ENCODE results near the gene RDH8. TPM values are rescaled to one million over a fixed set of nuclear protein-coding genes. Genes with fewer than 3 reads are reported as not detected.

The RDH8 gene
- total RNA-seq, 1 donor from 2014 or later: not detected

GRCh38 chr19:10052602-10053360 lies 39.5 kb downstream of the RDH8 start:
- DNase-seq (no peak), ATAC-seq (no peak)
- no peak for TF ChIP-seq CTCF (IDR thresholded peaks at IDR 0.05)
- no peaks in the 10 kb centered on the region for H3K27me3 ChIP-seq
- no peak overlapping the region for H3K27ac ChIP-seq
- H3K9me3 ChIP-seq: no peaks in the 10 kb centered on the region
- intact Hi-C loops (cut with DNase I): no loop called here
- no peaks in the 10 kb centered on the region for H3K4me1 ChIP-seq
- H3K36me3 ChIP-seq: no peaks in the 10 kb centered on the region
- H3K4me3 ChIP-seq: no peak overlapping the region

- intact Hi-C loops (cut with DNase I): no loop called here
- Histone ChIP-seq H3K36me3 (no peaks in the 10 kb centered on the region), H3K4me3 (no peak overlapping the region), H3K9me3 (no peaks in the 10 kb centered on the region), H3K27ac (no peak overlapping the region), H3K4me1 (no peaks in the 10 kb centered on the region), H3K27me3 (peaks cover 4% of the 10 kb centered on the region)
- ATAC-seq (no peak), DNase-seq (no peak)
- no peak for TF ChIP-seq CTCF (IDR thresholded peaks at IDR 0.05)
Observed at GRCh38 chr19:10061717-10062310, 48.5 kb downstream of the RDH8 start.

GRCh38 chr19:10068205-10068604 lies 54.9 kb downstream of the RDH8 start:
- ATAC-seq (no peak), DNase-seq (no peak)
- intact Hi-C loops (cut with DNase I): no loop called here
- H3K27me3 ChIP-seq: no peaks in the 10 kb centered on the region
- H3K9me3 ChIP-seq: no peaks in the 10 kb centered on the region
- H3K27ac ChIP-seq: no peak overlapping the region
- no peaks in the 10 kb centered on the region for H3K36me3 ChIP-seq
- no peak overlapping the region for H3K4me3 ChIP-seq
- no peak for TF ChIP-seq CTCF (IDR thresholded peaks at IDR 0.05)
- H3K4me1 ChIP-seq: no peaks in the 10 kb centered on the region

GRCh38 chr19:10069046-10069445 lies 55.8 kb downstream of the RDH8 start:
- ATAC-seq: no peak

GRCh38 chr19:10070730-10071446 lies 57.6 kb downstream of the RDH8 start:
- Histone ChIP-seq H3K4me1 (no peaks in the 10 kb centered on the region), H3K27ac (no peak overlapping the region), H3K36me3 (no peaks in the 10 kb centered on the region), H3K4me3 (no peak overlapping the region), H3K9me3 (no peaks in the 10 kb centered on the region), H3K27me3 (no peaks in the 10 kb centered on the region)
- ATAC-seq: no peak
- no peak for TF ChIP-seq CTCF (IDR thresholded peaks at IDR 0.05)
- no peak for DNase-seq
- intact Hi-C loops (cut with DNase I): no loop called here

More at GRCh38 chr19:10069046-10069445, 55.8 kb downstream of the RDH8 start:
- no peaks in the 10 kb centered on the region for H3K27me3 ChIP-seq
- H3K4me1 ChIP-seq: no peaks in the 10 kb centered on the region
- no peaks in the 10 kb centered on the region for H3K9me3 ChIP-seq
- TF ChIP-seq CTCF (IDR thresholded peaks at IDR 0.05): no peak
- no peak for DNase-seq
- intact Hi-C loops (cut with DNase I): no loop called here
- no peaks in the 10 kb centered on the region for H3K36me3 ChIP-seq
- no peak overlapping the region for H3K27ac ChIP-seq
- no peak overlapping the region for H3K4me3 ChIP-seq

Small RNAs within 50 kb of the gene (microRNA-seq; reads per million reads assigned to microRNA genes)
- not detected for gene MIR5589 (ENCODE audit: borderline microRNAs expressed)

Other genes with a start within 250 kb of the RDH8 start
- gene ZNF846, start 244.7 kb upstream of the RDH8 start, total RNA-seq: 10.2 TPM
- gene FBXL12, start 194.4 kb upstream of the RDH8 start, total RNA-seq: 21.5 TPM
- 220 TPM for gene UBL5, start 185.6 kb upstream of the RDH8 start, total RNA-seq
- gene PIN1, start 178.2 kb upstream of the RDH8 start, total RNA-seq: 50.3 TPM
- 14.6 TPM for gene OLFM2, start 77.0 kb upstream of the RDH8 start, total RNA-seq
- gene COL5A3, start 3.0 kb upstream of the RDH8 start, total RNA-seq: 9.6 TPM
- gene SHFL, start 72.8 kb downstream of the RDH8 start, total RNA-seq: 52.0 TPM
- gene ANGPTL6, start 89.2 kb downstream of the RDH8 start, total RNA-seq: 0.23 TPM
- 35.2 TPM for gene PPAN, start 92.9 kb downstream of the RDH8 start, total RNA-seq
- gene P2RY11, start 98.2 kb downstream of the RDH8 start, total RNA-seq: 13.5 TPM
- 175 TPM for gene EIF3G, start 106.4 kb downstream of the RDH8 start, total RNA-seq
- gene DNMT1, start 181.5 kb downstream of the RDH8 start, total RNA-seq: 72.1 TPM
- gene S1PR2, start 217.8 kb downstream of the RDH8 start, total RNA-seq: 21.7 TPM
- 41.5 TPM for gene MRPL4, start 238.7 kb downstream of the RDH8 start, total RNA-seq